SK-N-SH (cell line): ENCODE results near the gene DGCR6. TPM values are rescaled to one million over a fixed set of nuclear protein-coding genes. Genes with fewer than 3 reads are reported as not detected.
"Not testable (repeated sequence)": the region's sequence is repeated elsewhere in the genome, so short reads cannot be mapped to it uniquely, and the experiment has no call there.

Source experiments
- CTCF ChIA-PET: fragments of 300-600, 350-600 bp; formaldehyde crosslinking; extraction: SDS; loops from one replicate; lab custom pipeline; 2021; lab: Yijun Ruan, JAX
- POLR2A ChIA-PET: fragments of 350-600 bp; sonication (Branson Sonifier 250); formaldehyde crosslinking; extraction: SDS; loops from one replicate; lab custom pipeline; 2020; ENCODE audit warnings: antibody characterized with exemption, inconsistent platforms; lab: Yijun Ruan, JAX
- DNase-seq: peaks from one replicate; pipeline ENCODE4 v3.0.0; 2012
- H2AFZ ChIP-seq: fragments of 200-600 bp; sonication (generic); 2 replicates; pipeline ENCODE4 v1.8.1; 2016; ENCODE audit warnings: antibody characterized with exemption, mild to moderate bottlenecking, low read depth
- H3F3A ChIP-seq: fragments of 200-600 bp; sonication (generic); replicated peaks from 2 replicates; pipeline ENCODE3; 2016; ENCODE audit warnings: antibody characterized with exemption, mild to moderate bottlenecking; ENCODE audit not compliant: insufficient read depth
- H3K27ac ChIP-seq, 2 experiments: fragments of 200-500 bp in 1 of 2; fragments of 200-600 bp in 1 of 2; sonication (Bioruptor generic) in 1 of 2; sonication (generic), shearing (Covaris generic) in 1 of 2; 2 replicates each; pipeline versions ENCODE4 v1.5.1 to v1.6.1; 2014 to 2016; ENCODE audit warnings: low read depth in 2 of 2, inconsistent platforms in 1 of 2, low read length in 1 of 2, mild to moderate bottlenecking in 1 of 2, mixed read lengths in 1 of 2
- H3K27me3 ChIP-seq: fragments of 200-600 bp; sonication (generic), shearing (Covaris generic); 2 replicates; pipeline ENCODE4 v1.6.1; 2016; ENCODE audit warnings: mixed run types; ENCODE audit not compliant: insufficient read depth
- H3K36me3 ChIP-seq, 2 experiments: fragments of 200-500 bp in 1 of 2; fragments of 200-600 bp in 1 of 2; sonication (Bioruptor generic) in 1 of 2; sonication (generic) in 1 of 2; replicated peaks in 1 of 2; 2 replicates each; pipeline versions ENCODE3 to v1.5.1; 2014 to 2016; ENCODE audit warnings: low read length in 1 of 2, mild to moderate bottlenecking in 1 of 2; ENCODE audit not compliant: insufficient read depth in 2 of 2, control insufficient read depth in 1 of 2
- H3K4me1 ChIP-seq, 2 experiments: fragments of 200-500 bp in 1 of 2; fragments of 200-600 bp in 1 of 2; sonication (Bioruptor generic) in 1 of 2; sonication (generic), shearing (Covaris generic) in 1 of 2; 2 replicates each; pipeline versions ENCODE4 v1.5.1 to v1.6.1; 2014 to 2016; ENCODE audit warnings: low read depth in 1 of 2, low read length in 1 of 2, mixed run types in 1 of 2; ENCODE audit not compliant: insufficient read depth in 2 of 2, control insufficient read depth in 1 of 2
- H3K4me2 ChIP-seq: fragments of 200-600 bp; sonication (generic), shearing (Covaris generic); 2 replicates; pipeline ENCODE4 v1.6.1; 2017; ENCODE audit warnings: mixed run types
- H3K4me3 ChIP-seq, 2 experiments: fragments of 200-500 bp in 1 of 2; fragments of 200-600 bp in 1 of 2; sonication (Bioruptor generic) in 1 of 2; sonication (generic), shearing (Covaris generic) in 1 of 2; 2 replicates each; pipeline versions ENCODE4 v1.5.1 to v1.8.1; 2014 to 2016; ENCODE audit warnings: low read depth in 2 of 2, inconsistent platforms in 1 of 2, low read length in 1 of 2, mild to moderate bottlenecking in 1 of 2, mixed read lengths in 1 of 2, moderate library complexity in 1 of 2
- H3K79me2 ChIP-seq: fragments of 200-600 bp; sonication (generic); 2 replicates; pipeline ENCODE4 v1.8.1; 2017; ENCODE audit warnings: mild to moderate bottlenecking; ENCODE audit not compliant: insufficient read depth
- H3K9ac ChIP-seq: fragments of 200-600 bp; sonication (generic); 2 replicates; pipeline ENCODE4 v1.6.1; 2017; ENCODE audit warnings: mixed run types
- H3K9me2 ChIP-seq: fragments of 200-600 bp; sonication (generic); 2 replicates; pipeline ENCODE4 v1.6.1; 2017; ENCODE audit warnings: mixed run types
- H3K9me3 ChIP-seq: fragments of 200-600 bp; sonication (generic); 2 replicates; pipeline ENCODE4 v1.6.1; 2017; ENCODE audit warnings: mixed run types, mild to moderate bottlenecking, moderate library complexity
- H4K20me1 ChIP-seq: fragments of 200-600 bp; sonication (generic); 2 replicates; pipeline ENCODE4 v1.6.1; 2017; ENCODE audit warnings: mild to moderate bottlenecking, mixed run types; ENCODE audit not compliant: insufficient read depth
- WGBS: methylation state at CpG from one replicate; pipeline ENCODE4 v1.1.6; 2017; ENCODE audit warnings: low lambda C conversion rate; 5-methylcytosine and 5-hydroxymethylcytosine counted together
- polyA plus RNA-seq, 3 experiments: library from polyadenylated mRNA; depleted of rRNA; stranded (reverse); fragments of >200 nt; gene quantifications; 2 replicates each; pipeline ENCODE4 v1.2.3, GENCODE V29; 2012

The DGCR6 gene
- polyA plus RNA-seq, 1 of the 3 experiments (the other 2 are of a cell fraction) = 1.2 TPM

DNA sequence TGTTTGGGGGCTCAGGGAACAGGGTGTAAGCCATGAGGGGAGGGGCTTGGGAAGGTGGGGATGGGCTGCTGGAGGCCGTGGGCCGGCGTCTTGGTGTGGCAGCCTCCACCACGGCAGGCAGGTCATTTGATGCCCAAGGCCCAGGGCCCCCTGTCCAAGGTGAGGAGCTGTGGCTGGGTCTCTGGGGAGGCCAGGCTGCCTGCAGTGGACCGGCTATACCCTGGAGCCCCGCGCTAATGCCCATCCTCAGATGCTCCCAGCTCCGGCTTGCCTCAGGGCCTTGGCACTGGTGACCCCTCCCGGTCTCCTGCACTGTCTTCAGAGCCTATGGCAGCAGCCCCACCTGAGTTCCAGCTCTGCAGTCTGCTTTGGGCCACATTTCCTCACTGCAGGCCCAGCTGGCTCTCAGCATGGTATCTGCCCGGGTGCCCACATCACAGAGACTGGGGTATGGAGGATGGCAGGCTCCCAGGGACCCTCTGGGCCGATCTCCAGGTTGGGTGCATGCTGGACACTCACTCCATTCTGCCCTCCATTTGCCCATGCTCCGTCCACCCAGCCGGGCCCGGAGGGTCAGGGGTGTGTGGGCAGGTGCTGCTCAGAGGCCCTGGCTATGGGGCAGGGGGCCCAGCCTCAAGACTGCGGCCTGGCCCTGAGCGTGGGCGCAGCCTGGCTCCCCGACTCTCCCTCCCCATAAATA lies 51.7 kb downstream of the DGCR6 start:
- H3K27me3 ChIP-seq, H2AFZ ChIP-seq, H3F3A ChIP-seq, POLR2A ChIA-PET, H4K20me1 ChIP-seq, H3K4me1 ChIP-seq, H3K27ac ChIP-seq, H3K4me2 ChIP-seq, H3K4me3 ChIP-seq, H3K9me2 ChIP-seq, DNase-seq, H3K9ac ChIP-seq, H3K79me2 ChIP-seq, H3K9me3 ChIP-seq, H3K36me3 ChIP-seq: not testable (repeated sequence)
- 50% methylated on average over 2 of the region's 18 CpGs for WGBS
- CTCF ChIA-PET = interaction anchor here (1.2 to 1.4 kb wide), 2 partner anchors 187 to 520 kb away, joined by 3 read pairs; partner anchors contain the start of gene ESS2

DNA sequence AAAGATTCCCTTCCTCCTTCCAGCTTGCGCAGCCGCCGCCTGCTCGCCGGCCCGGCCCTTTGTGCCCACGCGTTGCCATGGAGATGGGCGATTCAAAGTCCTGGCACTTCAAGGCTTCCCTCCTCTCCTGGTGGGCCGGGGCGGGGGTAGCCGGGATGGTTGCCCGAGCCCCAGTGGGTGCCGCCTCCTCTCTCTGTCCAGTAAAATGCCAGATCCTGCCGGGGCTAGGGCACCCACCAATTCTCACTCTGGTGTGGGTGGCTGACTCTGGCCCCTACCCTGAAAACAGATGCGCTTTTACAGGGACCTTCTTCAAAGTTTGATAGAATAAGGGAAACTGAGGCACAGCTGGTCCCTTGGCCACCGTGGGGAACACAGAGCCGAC lies 52.2 kb downstream of the DGCR6 start:
- DNase-seq, H3K4me2 ChIP-seq, H4K20me1 ChIP-seq, H3K9me3 ChIP-seq, H3K9ac ChIP-seq, H3F3A ChIP-seq, H2AFZ ChIP-seq, H3K27me3 ChIP-seq, H3K4me3 ChIP-seq, POLR2A ChIA-PET, H3K79me2 ChIP-seq, H3K27ac ChIP-seq, H3K9me2 ChIP-seq, H3K4me1 ChIP-seq, H3K36me3 ChIP-seq: not testable (repeated sequence)
- CTCF ChIA-PET = interaction anchor here (1.2 to 1.4 kb wide), 2 partner anchors 186 to 519 kb away, joined by 3 read pairs; partner anchors contain the start of gene ESS2
- 57% methylated on average over 7 of the region's 18 CpGs for WGBS

DNA sequence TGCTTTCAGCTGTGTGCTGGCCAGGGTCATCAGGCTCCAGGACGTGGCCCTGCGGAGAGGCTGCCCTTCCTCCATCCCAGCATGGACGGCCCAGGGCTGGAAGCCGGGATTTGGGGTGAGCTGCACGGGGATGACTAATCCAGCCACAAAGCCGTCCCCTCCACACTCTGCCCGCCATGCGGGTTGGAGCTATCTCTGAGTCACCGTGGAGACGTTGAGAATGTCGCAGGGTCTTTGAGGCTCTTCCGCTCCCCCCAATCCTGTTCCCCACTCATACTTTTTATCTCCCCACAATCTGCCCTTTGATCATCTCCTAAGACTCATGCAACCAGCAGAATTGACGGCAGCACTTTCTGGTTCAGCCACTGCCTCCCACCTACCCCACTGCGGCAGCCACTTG lies 52.6 kb downstream of the DGCR6 start:
- 60% methylated on average over 14 of the region's 14 CpGs for WGBS
- H3K79me2 ChIP-seq, H3K9ac ChIP-seq, H3K27me3 ChIP-seq, H3K9me2 ChIP-seq, H3K4me1 ChIP-seq, H3K27ac ChIP-seq, H3K4me2 ChIP-seq, DNase-seq, H3K4me3 ChIP-seq, H2AFZ ChIP-seq, H3K9me3 ChIP-seq, H3K36me3 ChIP-seq, H4K20me1 ChIP-seq, H3F3A ChIP-seq, POLR2A ChIA-PET: not testable (repeated sequence)
- CTCF ChIA-PET = interaction anchor here (1.2 kb wide), 1 partner anchor 519 kb away, joined by 3 read pairs; no protein-coding TSS in a partner anchor

DNA sequence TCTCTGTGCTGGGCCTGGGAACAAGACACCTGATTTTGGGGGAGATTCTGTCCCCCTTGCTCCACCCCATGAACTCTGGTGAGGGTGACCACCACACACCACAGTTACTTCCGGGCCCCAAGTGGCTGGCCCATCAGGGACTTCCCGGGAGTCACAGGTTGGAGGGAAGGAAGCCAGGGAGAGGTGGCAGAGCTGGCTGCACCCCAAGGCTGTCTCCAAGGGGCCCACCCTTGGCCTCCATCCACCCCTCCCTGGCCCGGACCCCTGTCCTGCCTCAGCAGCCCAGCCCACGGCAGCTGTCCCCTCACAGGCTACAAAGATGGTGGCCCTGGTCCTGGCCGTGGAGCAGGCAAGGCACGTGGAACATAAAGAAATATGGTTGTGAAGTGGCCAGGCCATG lies 53.1 kb downstream of the DGCR6 start:
- H3K9me2 ChIP-seq, POLR2A ChIA-PET, DNase-seq, H3K9ac ChIP-seq, H3K79me2 ChIP-seq, H3K4me1 ChIP-seq, H3F3A ChIP-seq, CTCF ChIA-PET, H3K27ac ChIP-seq, H4K20me1 ChIP-seq, H3K27me3 ChIP-seq, H3K4me2 ChIP-seq, H3K9me3 ChIP-seq, H3K36me3 ChIP-seq, H3K4me3 ChIP-seq, H2AFZ ChIP-seq: not testable (repeated sequence)
- 53% methylated on average over 3 of the region's 6 CpGs for WGBS

DNA sequence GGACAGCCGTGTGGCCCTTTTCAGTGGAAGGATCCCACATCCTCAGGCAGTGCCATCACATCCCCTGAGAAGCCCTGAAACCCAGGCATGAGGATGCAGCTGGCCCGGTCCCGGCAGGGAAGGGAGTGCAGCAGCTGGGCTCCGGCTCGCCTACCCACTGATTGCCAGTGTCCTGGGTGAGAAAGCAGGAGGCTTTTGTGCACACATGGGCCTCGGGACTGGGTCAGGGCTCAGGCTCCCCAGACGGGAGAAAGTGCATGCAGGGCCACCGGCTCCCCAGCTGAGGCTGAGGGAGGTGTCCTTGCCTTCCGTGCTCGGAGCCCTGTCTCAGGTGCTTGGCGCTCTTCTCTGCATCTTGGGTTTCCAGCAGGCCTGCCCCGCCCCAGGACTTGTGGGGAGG lies 53.6 kb downstream of the DGCR6 start:
- H4K20me1 ChIP-seq, H3K79me2 ChIP-seq, H3K9me2 ChIP-seq, CTCF ChIA-PET, H3F3A ChIP-seq, H3K36me3 ChIP-seq, H3K27me3 ChIP-seq, H3K4me2 ChIP-seq, H3K9ac ChIP-seq, POLR2A ChIA-PET, H3K27ac ChIP-seq, H3K4me1 ChIP-seq, H3K9me3 ChIP-seq, DNase-seq, H2AFZ ChIP-seq, H3K4me3 ChIP-seq: not testable (repeated sequence)
- WGBS = no CpG with 5 or more reads among the region's 12 CpGs

DNA sequence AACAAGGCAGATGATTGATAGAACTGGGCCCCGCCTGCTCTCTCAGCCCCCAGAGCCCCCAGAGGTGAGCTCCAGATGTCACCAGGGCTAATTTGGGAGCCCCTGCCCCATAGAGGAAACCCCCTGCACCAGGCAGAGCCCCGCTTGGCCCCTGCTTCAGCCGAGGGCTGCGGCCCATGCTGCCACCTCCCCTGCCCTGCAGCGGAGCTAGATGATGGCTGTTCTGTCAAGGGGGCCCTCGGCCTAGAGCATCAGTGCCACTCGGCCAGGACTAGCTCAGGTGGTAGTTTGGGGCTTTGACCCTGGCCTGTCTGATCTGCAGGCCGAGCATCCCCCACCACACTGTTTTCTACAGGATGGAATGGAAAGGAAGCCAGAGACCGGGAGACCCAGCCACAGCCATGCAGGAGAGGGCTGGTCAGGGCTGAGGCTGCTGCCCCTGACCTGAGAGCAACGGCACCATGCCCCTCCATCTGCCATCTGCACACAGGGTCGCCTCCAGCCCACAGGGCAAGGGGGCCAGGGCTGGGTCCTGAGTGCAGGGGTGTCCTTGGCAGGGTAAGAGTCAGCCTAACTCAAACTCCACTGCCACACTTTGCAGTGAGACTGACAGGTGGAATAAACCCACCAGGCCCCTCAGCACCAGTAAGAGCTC lies 54.2 kb downstream of the DGCR6 start:
- H3K9me2 ChIP-seq, H2AFZ ChIP-seq, DNase-seq, H3F3A ChIP-seq, H3K4me2 ChIP-seq, H3K9ac ChIP-seq, H4K20me1 ChIP-seq, H3K4me1 ChIP-seq, H3K27me3 ChIP-seq, CTCF ChIA-PET, H3K36me3 ChIP-seq, H3K9me3 ChIP-seq, H3K79me2 ChIP-seq, H3K4me3 ChIP-seq, POLR2A ChIA-PET, H3K27ac ChIP-seq: not testable (repeated sequence)
- WGBS = 33% methylated on average over 3 of the region's 11 CpGs
